H9 (cell line): ENCODE results near the gene STOX2. TPM values are rescaled to one million over a fixed set of nuclear protein-coding genes. Genes with fewer than 3 reads are reported as not detected.

Source experiments
- DNase-seq: peaks from one replicate; pipeline ENCODE4 v3.0.0-alpha.2; 2017
- H2AFZ ChIP-seq: one replicate; pipeline ENCODE4 v1.6.1; 2013; ENCODE audit warnings: mild to moderate bottlenecking, low read length, control low read depth, moderate library complexity
- H2AK5ac ChIP-seq: 2 replicates; pipeline ENCODE4 v1.6.1; 2013; ENCODE audit warnings: low read length, control low read depth, mixed read lengths; ENCODE audit not compliant: insufficient read length
- H2BK120ac ChIP-seq: one replicate; pipeline ENCODE4 v1.6.1; 2013; ENCODE audit warnings: low read depth, mild to moderate bottlenecking, low read length, control low read depth, inconsistent platforms; ENCODE audit not compliant: poor library complexity, severe bottlenecking
- H2BK12ac ChIP-seq: 2 replicates; pipeline ENCODE4 v1.6.1; 2013; ENCODE audit warnings: low read length, control low read depth, mixed read lengths, low read depth; ENCODE audit not compliant: insufficient read length
- H2BK15ac ChIP-seq: 2 replicates; pipeline ENCODE4 v1.6.1; 2013; ENCODE audit warnings: low read depth, low read length, control low read depth
- H2BK20ac ChIP-seq: one replicate; pipeline ENCODE4 v1.6.1; 2013; ENCODE audit warnings: low read depth, mild to moderate bottlenecking, low read length, control low read depth, inconsistent platforms; ENCODE audit not compliant: poor library complexity, severe bottlenecking
- H2BK5ac ChIP-seq: 2 replicates; pipeline ENCODE4 v1.6.1; 2013; ENCODE audit warnings: low read length, control low read depth, mixed read lengths; ENCODE audit not compliant: insufficient read length
- H3K14ac ChIP-seq: 2 replicates; pipeline ENCODE4 v1.6.1; 2013; ENCODE audit warnings: low read length, control low read depth; ENCODE audit not compliant: insufficient read depth
- H3K18ac ChIP-seq: 2 replicates; pipeline ENCODE4 v1.6.1; 2013; ENCODE audit warnings: low read depth, mild to moderate bottlenecking, mixed read lengths, low read length, control low read depth; ENCODE audit not compliant: insufficient read length
- H3K23ac ChIP-seq: 2 replicates; pipeline ENCODE4 v1.6.1; 2013; ENCODE audit warnings: low read length, control low read depth, mixed read lengths, low read depth; ENCODE audit not compliant: insufficient read length
- H3K23me2 ChIP-seq: 2 replicates; pipeline ENCODE4 v1.6.1; 2013; ENCODE audit warnings: low read depth, mild to moderate bottlenecking, mixed read lengths, low read length, control low read depth; ENCODE audit not compliant: insufficient read length, poor library complexity, severe bottlenecking
- H3K27ac ChIP-seq: 2 replicates; pipeline ENCODE4 v1.5.1; 2013; ENCODE audit warnings: low read length, control low read depth, mixed read lengths, low read depth; ENCODE audit not compliant: insufficient read length
- H3K27me3 ChIP-seq: 2 replicates; pipeline ENCODE4 v1.6.1; 2013; ENCODE audit warnings: low read length, control low read depth, inconsistent platforms; ENCODE audit not compliant: insufficient read depth
- H3K4ac ChIP-seq: 2 replicates; pipeline ENCODE4 v1.6.1; 2013; ENCODE audit warnings: low read depth, mild to moderate bottlenecking, control low read depth, inconsistent platforms, low read length, moderate library complexity
- H3K4me1 ChIP-seq: 2 replicates; pipeline ENCODE4 v1.6.1; 2013; ENCODE audit warnings: low read length, control low read depth, inconsistent platforms; ENCODE audit not compliant: insufficient read depth
- H3K4me2 ChIP-seq: 2 replicates; pipeline ENCODE4 v1.6.1; 2013; ENCODE audit warnings: low read length, control low read depth, mixed read lengths; ENCODE audit not compliant: insufficient read length, insufficient read depth
- H3K56ac ChIP-seq: 2 replicates; pipeline ENCODE4 v1.6.1; 2013; ENCODE audit warnings: low read depth, mild to moderate bottlenecking, mixed read lengths, low read length, control low read depth; ENCODE audit not compliant: insufficient read length
- H3K79me1 ChIP-seq: 2 replicates; pipeline ENCODE4 v1.6.1; 2013; ENCODE audit warnings: low read depth, mild to moderate bottlenecking, moderate library complexity, low read length, control low read depth, inconsistent platforms; ENCODE audit not compliant: insufficient read depth, poor library complexity, severe bottlenecking
- H3K79me2 ChIP-seq: 2 replicates; pipeline ENCODE4 v1.6.1; 2013; ENCODE audit warnings: low read length, control low read depth, inconsistent platforms; ENCODE audit not compliant: insufficient read depth
- H3K9ac ChIP-seq: 2 replicates; pipeline ENCODE4 v1.6.1; 2013; ENCODE audit warnings: low read length, control low read depth, mixed read lengths; ENCODE audit not compliant: insufficient read length; ENCODE audit errors: extremely low read depth
- H3K9me3 ChIP-seq: one replicate; pipeline ENCODE4 v1.6.1; 2013; ENCODE audit warnings: low read depth, low read length, inconsistent platforms; ENCODE audit not compliant: control insufficient read depth
- H3T11ph ChIP-seq: one replicate; pipeline ENCODE4 v1.6.1; 2013; ENCODE audit warnings: mild to moderate bottlenecking, low read length, control low read depth, inconsistent platforms
- H4K20me1 ChIP-seq: one replicate; pipeline ENCODE4 v1.6.1; 2013; ENCODE audit not compliant: control insufficient read depth, insufficient read length, insufficient read depth
- H4K5ac ChIP-seq: 2 replicates; pipeline ENCODE4 v1.6.1; 2013; ENCODE audit warnings: low read depth, mild to moderate bottlenecking, mixed read lengths, low read length, control low read depth; ENCODE audit not compliant: insufficient read length
- H4K8ac ChIP-seq: replicated peaks from 2 replicates; pipeline ENCODE4 v1.6.1; 2013; ENCODE audit warnings: low read length, control low read depth, mixed read lengths, low read depth; ENCODE audit not compliant: insufficient read length
- H4K91ac ChIP-seq: 2 replicates; pipeline ENCODE4 v1.6.1; 2013; ENCODE audit warnings: low read depth, mild to moderate bottlenecking, moderate library complexity, mixed read lengths, low read length, control low read depth; ENCODE audit not compliant: insufficient read length
- H3K27ac Mint-ChIP-seq, 3 experiments: 2 replicates in 2 of 3; 3 replicates in 1 of 3; pipeline ENCODE4 v1.8.0; 2020 to 2021; ENCODE audit warnings: mixed read lengths in 3 of 3, mild to moderate bottlenecking in 1 of 3, moderate library complexity in 1 of 3
- H3K27me3 Mint-ChIP-seq: 2 replicates; pipeline ENCODE4 v1.8.0; 2021; ENCODE audit warnings: low read depth, mild to moderate bottlenecking, moderate library complexity, mixed read lengths
- H3K36me3 Mint-ChIP-seq, 3 experiments: 2 replicates in 2 of 3; 3 replicates in 1 of 3; pipeline ENCODE4 v1.8.0; 2020 to 2021; ENCODE audit warnings: low read depth in 3 of 3, mixed read lengths in 3 of 3; ENCODE audit not compliant: insufficient read depth in 1 of 3
- H3K4me1 Mint-ChIP-seq, 2 experiments: 2 replicates each; pipeline ENCODE4 v1.8.0; 2020; ENCODE audit warnings: mixed read lengths in 2 of 2
- H3K4me3 Mint-ChIP-seq, 2 experiments: 2 replicates in 1 of 2; 3 replicates in 1 of 2; pipeline ENCODE4 v1.8.0; 2020 to 2021; ENCODE audit warnings: mild to moderate bottlenecking in 2 of 2, mixed read lengths in 2 of 2, moderate library complexity in 1 of 2
- H3K9me3 Mint-ChIP-seq, 2 experiments: 2 replicates in 1 of 2; 3 replicates in 1 of 2; pipeline ENCODE4 v1.8.0; 2020; ENCODE audit warnings: mild to moderate bottlenecking in 2 of 2, mixed read lengths in 2 of 2, moderate library complexity in 1 of 2
- CTCF ChIP-seq: fragments of 200-600 bp; sonication (generic); conservative IDR thresholded peaks from 3 replicates; pipeline ENCODE4 v1.8.0; 2021; ENCODE audit warnings: antibody characterized with exemption, mild to moderate bottlenecking
- WGBS: extraction: QIAGEN DNeasy Blood & Tissue Kit; methylation state at CpG from one replicate; pipeline ENCODE4 v1.1.7; 2013; ENCODE audit warnings: missing lambda C conversion rate, low lambda C conversion rate, mixed read lengths; ENCODE audit not compliant: insufficient read length; ENCODE audit errors: extremely low coverage; 5-methylcytosine and 5-hydroxymethylcytosine counted together
- total RNA-seq: library from RNA; stranded (reverse); gene quantifications from 2 replicates; pipeline ENCODE4 v1.2.1, GENCODE V29; 2021

The STOX2 gene
- total RNA-seq, 1 experiment from 2014 or later = 28.2 TPM

- H4K91ac ChIP-seq = no peak overlapping the region
- no peak overlapping the region for H4K5ac ChIP-seq
- no peak overlapping the region for H3K4ac ChIP-seq
- Mint-ChIP-seq H3K27ac (no peak overlapping the region), H3K4me3 (no peak overlapping the region), H3K27me3 (no peaks in the 10 kb centered on the region), H3K4me1 (peaks cover 47 to 55% of the 10 kb centered on the region in 2 experiments), H3K36me3 (no peaks in the 10 kb centered on the region), H3K9me3 (no peaks in the 10 kb centered on the region)
- no peak overlapping the region for H3K27ac ChIP-seq
- H3K18ac ChIP-seq = no peak overlapping the region
- H2BK15ac ChIP-seq = no peak overlapping the region
- TF ChIP-seq CTCF = no peak
- no peak overlapping the region for H3K23ac ChIP-seq
- no CpG with 5 or more reads among the region's 3 CpGs for WGBS
- no peak overlapping the region for H3K56ac ChIP-seq
- no peak overlapping the region for H2AFZ ChIP-seq
- no peak overlapping the region for H2BK12ac ChIP-seq
- no peak overlapping the region for H3K4me2 ChIP-seq
- no peak overlapping the region for H2BK120ac ChIP-seq
- H3K79me1 ChIP-seq = no peaks in the 10 kb centered on the region
- H3K4me1 ChIP-seq = peaks cover 7% of the 10 kb centered on the region; the same call in 1 of the 2 replicates
- H3K9ac ChIP-seq = no peak overlapping the region
- H2BK20ac ChIP-seq = no peak overlapping the region
- no peak overlapping the region for H4K8ac ChIP-seq
- no peaks in the 10 kb centered on the region for H4K20me1 ChIP-seq
- H3K79me2 ChIP-seq = no peaks in the 10 kb centered on the region; the same call in 1 of the 2 replicates
- no peak overlapping the region for H2AK5ac ChIP-seq
- no peak overlapping the region for H2BK5ac ChIP-seq
- H3K23me2 ChIP-seq = no peaks in the 10 kb centered on the region
- H3K27me3 ChIP-seq = no peaks in the 10 kb centered on the region
- H3K9me3 ChIP-seq = no peaks in the 10 kb centered on the region
- H3T11ph ChIP-seq = no peak overlapping the region
- DNase-seq = no peak
- H3K14ac ChIP-seq = no peak overlapping the region
These were observed 27.5 kb downstream of the STOX2 start for GRCh38 chr4:183932576-183932975.
